GM10266 (cell line): ENCODE measurements around the gene CLRN3.

ENCODE experiments used
- DNase-seq: peaks from one replicate; pipeline ENCODE4 v3.0.0; 2012; ENCODE audit errors: extremely low spot score
- TF ChIP-seq, protein P1 (sequence below): IDR thresholded peaks from 2 replicates; pipeline ENCODE4 v1.5.1; 2012; ENCODE audit warnings: mild to moderate bottlenecking, low read depth; ENCODE audit not compliant: control insufficient read depth, insufficient read depth; ENCODE audit errors: missing control alignments

CLRN3 gene

GRCh38 chr10:127881262-127881661 lies 11.5 kb downstream of the CLRN3 start:
- DNase-seq = no peak
- TF ChIP-seq, protein P1, sequence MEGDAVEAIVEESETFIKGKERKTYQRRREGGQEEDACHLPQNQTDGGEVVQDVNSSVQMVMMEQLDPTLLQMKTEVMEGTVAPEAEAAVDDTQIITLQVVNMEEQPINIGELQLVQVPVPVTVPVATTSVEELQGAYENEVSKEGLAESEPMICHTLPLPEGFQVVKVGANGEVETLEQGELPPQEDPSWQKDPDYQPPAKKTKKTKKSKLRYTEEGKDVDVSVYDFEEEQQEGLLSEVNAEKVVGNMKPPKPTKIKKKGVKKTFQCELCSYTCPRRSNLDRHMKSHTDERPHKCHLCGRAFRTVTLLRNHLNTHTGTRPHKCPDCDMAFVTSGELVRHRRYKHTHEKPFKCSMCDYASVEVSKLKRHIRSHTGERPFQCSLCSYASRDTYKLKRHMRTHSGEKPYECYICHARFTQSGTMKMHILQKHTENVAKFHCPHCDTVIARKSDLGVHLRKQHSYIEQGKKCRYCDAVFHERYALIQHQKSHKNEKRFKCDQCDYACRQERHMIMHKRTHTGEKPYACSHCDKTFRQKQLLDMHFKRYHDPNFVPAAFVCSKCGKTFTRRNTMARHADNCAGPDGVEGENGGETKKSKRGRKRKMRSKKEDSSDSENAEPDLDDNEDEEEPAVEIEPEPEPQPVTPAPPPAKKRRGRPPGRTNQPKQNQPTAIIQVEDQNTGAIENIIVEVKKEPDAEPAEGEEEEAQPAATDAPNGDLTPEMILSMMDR = no peak

- TF ChIP-seq, protein P1 = no peak
- no peak for DNase-seq
Measured at GRCh38 chr10:127880557-127880956, 12.2 kb downstream of the CLRN3 start.

DNA sequence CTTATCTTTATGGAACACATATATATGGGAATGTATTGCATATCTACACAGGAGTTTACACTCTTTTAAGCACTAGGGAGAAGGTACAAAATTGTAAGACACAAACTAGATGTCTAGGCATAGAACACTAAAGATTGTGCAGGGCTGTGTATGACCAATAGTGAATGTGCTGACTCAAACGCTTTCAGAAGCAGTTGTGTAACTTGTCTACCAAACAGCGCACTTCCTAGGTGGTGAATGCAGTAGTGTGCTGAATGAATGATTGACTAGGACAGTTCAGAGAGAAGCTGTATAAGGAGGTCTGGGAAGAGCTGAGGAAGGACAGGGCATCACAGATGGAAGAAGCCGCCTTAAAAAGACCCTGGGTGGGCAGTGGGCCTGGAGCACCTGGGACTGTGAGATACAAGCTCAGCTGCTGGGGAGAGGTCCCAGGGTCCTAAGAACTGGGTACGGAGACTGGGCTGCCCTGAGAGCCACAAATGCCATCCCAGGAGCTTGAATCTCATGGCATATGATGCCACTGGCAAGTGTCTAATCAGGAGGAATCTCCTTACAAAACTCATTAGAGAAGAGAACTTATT lies 14.2 kb downstream of the CLRN3 start:
- TF ChIP-seq, protein P1 = no peak
- DNase-seq = no peak

GRCh38 chr10:127877699-127878098 lies 15.0 kb downstream of the CLRN3 start:
- TF ChIP-seq, protein P1 = no peak
- no peak for DNase-seq

DNA sequence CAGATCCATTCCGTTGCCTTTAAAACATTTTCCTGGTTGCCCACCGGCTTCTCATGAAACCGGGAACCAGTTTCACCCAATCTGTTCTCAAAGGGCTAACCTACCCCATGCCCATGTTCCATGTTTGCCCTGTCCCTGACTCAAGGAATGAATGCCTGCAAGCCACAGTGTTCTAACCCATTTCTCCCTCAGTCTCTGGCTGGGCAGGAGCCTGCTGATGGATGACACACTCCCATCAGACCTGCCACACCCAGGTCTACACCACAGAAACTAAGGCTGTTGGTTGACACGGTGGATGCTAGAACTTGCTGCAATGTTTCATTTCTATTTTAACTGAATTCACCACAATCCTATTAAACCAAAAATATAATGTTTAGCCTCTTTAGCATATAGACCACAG lies 15.6 kb downstream of the CLRN3 start:
- DNase-seq = no peak
- TF ChIP-seq, protein P1 = no peak

- no peak for DNase-seq
- TF ChIP-seq, protein P1 = no peak
Measured at GRCh38 chr10:127875916-127876315, 16.8 kb downstream of the CLRN3 start.

GRCh38 chr10:127875449-127875765 lies 17.3 kb downstream of the CLRN3 start:
- TF ChIP-seq, protein P1 = no peak
- DNase-seq = no peak
